GM23338 (cell line): ENCODE measurements around the gene ARHGEF9. TPM values are rescaled to one million over a fixed set of nuclear protein-coding genes. Genes with fewer than 3 reads are reported as not detected.

ENCODE experiments used
- ATAC-seq: fragments of 200-7000 bp; cut with Tn5 transposase; 3 replicates; pipeline ENCODE4 v1.9.1; 2020
- DNase-seq: peaks from one replicate; pipeline ENCODE4 v3.0.0-alpha.2; 2015; ENCODE audit warnings: low spot score
- H2AFZ ChIP-seq: fragments of 200-600 bp; sonication (generic); 2 replicates; pipeline ENCODE4 v1.8.0; 2016; ENCODE audit warnings: antibody characterized with exemption, mild to moderate bottlenecking, moderate library complexity
- H3F3A ChIP-seq: fragments of 200-600 bp; sonication (generic); replicated peaks from 2 replicates; pipeline ENCODE4 v1.8.0; 2017; ENCODE audit warnings: antibody characterized with exemption, mixed run types, low read depth
- H3K27ac ChIP-seq: fragments of 200-600 bp; sonication (generic); 2 replicates; pipeline ENCODE4 v1.6.1; 2016; ENCODE audit warnings: low read depth
- H3K27me3 ChIP-seq: fragments of 200-600 bp; sonication (generic); 2 replicates; pipeline ENCODE4 v1.8.0; 2016; ENCODE audit warnings: mild to moderate bottlenecking, mixed run types, moderate library complexity; ENCODE audit not compliant: insufficient read depth
- H3K36me3 ChIP-seq: fragments of 200-600 bp; sonication (generic); 2 replicates; pipeline ENCODE4 v1.8.0; 2016; ENCODE audit warnings: mild to moderate bottlenecking; ENCODE audit not compliant: insufficient read depth
- H3K4me1 ChIP-seq: fragments of 200-600 bp; sonication (generic); 2 replicates; pipeline ENCODE4 v1.8.0; 2016; ENCODE audit warnings: mild to moderate bottlenecking, moderate library complexity; ENCODE audit not compliant: insufficient read depth
- H3K4me2 ChIP-seq: fragments of 200-600 bp; sonication (generic); 2 replicates; pipeline ENCODE4 v1.7.1; 2017; ENCODE audit warnings: mixed run types
- H3K4me3 ChIP-seq: fragments of 200-600 bp; sonication (generic); 2 replicates; pipeline ENCODE4 v1.6.1; 2016; ENCODE audit warnings: mixed run types
- H3K79me2 ChIP-seq: fragments of 200-600 bp; sonication (generic); replicated peaks from 2 replicates; pipeline ENCODE4 v1.8.0; 2017; ENCODE audit warnings: mild to moderate bottlenecking; ENCODE audit not compliant: insufficient read depth
- H3K9me2 ChIP-seq: fragments of 200-600 bp; sonication (generic); 2 replicates; pipeline ENCODE4 v1.8.0; 2017; ENCODE audit not compliant: insufficient read depth
- H4K20me1 ChIP-seq: fragments of 200-600 bp; sonication (generic); replicated peaks from 2 replicates; pipeline ENCODE4 v1.8.0; 2017; ENCODE audit warnings: mild to moderate bottlenecking; ENCODE audit not compliant: insufficient read depth
- H3K27ac Mint-ChIP-seq: 2 replicates; pipeline ENCODE4 v1.8.0; 2020; ENCODE audit warnings: inconsistent platforms, mild to moderate bottlenecking, moderate library complexity, mixed read lengths
- H3K27me3 Mint-ChIP-seq: 3 replicates; pipeline ENCODE4 v1.8.0; 2022; ENCODE audit warnings: low read depth, mild to moderate bottlenecking, moderate library complexity, mixed read lengths, inconsistent platforms; ENCODE audit not compliant: insufficient read depth, poor library complexity
- H3K36me3 Mint-ChIP-seq: 3 replicates; pipeline ENCODE4 v1.8.0; 2021; ENCODE audit warnings: low read depth, mild to moderate bottlenecking, inconsistent platforms, moderate library complexity, mixed read lengths
- H3K4me1 Mint-ChIP-seq: 3 replicates; pipeline ENCODE4 v1.8.0; 2020; ENCODE audit warnings: mild to moderate bottlenecking, inconsistent platforms, mixed read lengths
- H3K4me3 Mint-ChIP-seq: 3 replicates; pipeline ENCODE4 v1.8.0; 2021; ENCODE audit warnings: moderate library complexity, mild to moderate bottlenecking, inconsistent platforms, mixed read lengths
- H3K9me3 Mint-ChIP-seq: 3 replicates; pipeline ENCODE4 v1.8.0; 2020; ENCODE audit warnings: moderate library complexity, mild to moderate bottlenecking, inconsistent platforms, mixed read lengths
- CREB1 ChIP-seq: fragments of 250-450 bp; sonication (Bioruptor Pico); IDR thresholded peaks from 2 replicates; pipeline ENCODE4 v1.5.0; 2020; ENCODE audit warnings: low read depth, mild to moderate bottlenecking, moderate library complexity
- ETS1 ChIP-seq: IDR thresholded peaks from 2 replicates; pipeline ENCODE4 v1.6.1; 2016; ENCODE audit warnings: antibody characterized with exemption
- POLR2AphosphoS5 ChIP-seq: IDR thresholded peaks from 2 replicates; pipeline ENCODE4 v1.6.1; 2016; ENCODE audit warnings: antibody characterized with exemption, low read depth
- REST ChIP-seq: IDR thresholded peaks from one replicate; pipeline ENCODE4 v1.6.1; 2018; ENCODE audit warnings: antibody characterized with exemption; ENCODE audit not compliant: unreplicated experiment
- ZNF114 ChIP-seq: fragments of 250-450 bp; sonication (Bioruptor Pico); IDR thresholded peaks from 2 replicates; pipeline ENCODE4 v1.5.0; 2020; ENCODE audit warnings: mild to moderate bottlenecking, moderate library complexity
- ZNF331 ChIP-seq: fragments of 250-450 bp; sonication (Bioruptor Pico); IDR thresholded peaks from 2 replicates; pipeline ENCODE4 v1.5.0; 2020; ENCODE audit warnings: low read depth, mild to moderate bottlenecking, moderate library complexity
- ZNF462 ChIP-seq: fragments of 250-450 bp; sonication (Bioruptor Pico); IDR thresholded peaks from 2 replicates; pipeline ENCODE4 v1.5.0; 2020; ENCODE audit warnings: mild to moderate bottlenecking, moderate library complexity
- polyA plus RNA-seq: library from polyadenylated mRNA; unstranded; fragments of >200 nt; fragmentation: Nextera tagmentation; extraction: Ambion mirVana; gene quantifications from 2 replicates; pipeline ENCODE4 v1.2.1, GENCODE V29; 2016
- total RNA-seq: library from RNA; depleted of rRNA; stranded (reverse); fragments of >200 nt; shearing (Covaris generic); gene quantifications from 2 replicates; pipeline ENCODE4 v1.2.3, GENCODE V29; 2014

Gene ARHGEF9
- total and polyA plus RNA-seq, 2 experiments from 2014 or later, result 23.1 to 35.9 TPM

- Histone ChIP-seq H3K4me3 (no peak overlapping the region), H3K4me1 (peaks cover 29% of the 10 kb centered on the region), H3K36me3 (no peaks in the 10 kb centered on the region; the same call in 1 of the 2 replicates), H3K9me2 (no peaks in the 10 kb centered on the region), H3K27ac (no peak overlapping the region), H3K4me2 (peak overlapping the region; percentile 41; the same call in 1 of the 2 replicates), H4K20me1 (no peaks in the 10 kb centered on the region; the same call in 1 of the 2 replicates), H3K79me2 (peaks cover 76% of the 10 kb centered on the region), H3K27me3 (no peaks in the 10 kb centered on the region), H3F3A (no peaks in the 10 kb centered on the region), H2AFZ (no peak overlapping the region)
- Mint-ChIP-seq H3K27ac (no peak overlapping the region), H3K4me1 (peaks cover 46% of the 10 kb centered on the region), H3K36me3 (no peaks in the 10 kb centered on the region), H3K27me3 (peaks cover 7% of the 10 kb centered on the region), H3K4me3 (no peak overlapping the region), H3K9me3 (no peaks in the 10 kb centered on the region; the same call in 2 of the 3 replicates)
- ATAC-seq, result no peak
- TF ChIP-seq ZNF114 (CRISPR knock-in tag), result no peak
- no peak for TF ChIP-seq REST
- TF ChIP-seq ZNF331 (CRISPR knock-in tag), result no peak
- TF ChIP-seq POLR2AphosphoS5, result no peak
- no peak for TF ChIP-seq ETS1
- TF ChIP-seq CREB1 (CRISPR knock-in tag), result no peak
- no peak for TF ChIP-seq ZNF462
- no peak for DNase-seq
Measured at GRCh38 chrX:63751481-63751880, 33.5 kb downstream of the ARHGEF9 start.
